HepG2 (cell line): ENCODE results near the gene TESK1. TPM values are rescaled to one million over a fixed set of nuclear protein-coding genes. Genes with fewer than 3 reads are reported as not detected.

Experiments
- AKAP8 ChIP-seq: sonication (generic); formaldehyde crosslinking; IDR thresholded peaks from 2 replicates; pipeline ENCODE4 v1.5.1; 2020; ENCODE audit warnings: mild to moderate bottlenecking, missing genetic modification reagents
- ASH2L ChIP-seq: fragments of 300-600, 200-600 bp; sonication (generic); IDR thresholded peaks from 2 replicates; pipeline ENCODE4 v1.7.0; 2017; ENCODE audit warnings: low read depth, mild to moderate bottlenecking, moderate library complexity, mixed read lengths, low read length; ENCODE audit not compliant: insufficient read length
- ATRX ChIP-seq: sonication (generic); formaldehyde crosslinking; IDR thresholded peaks from 2 replicates; pipeline ENCODE4 v1.4.0; 2020; ENCODE audit warnings: missing genetic modification reagents, borderline replicate concordance
- BORCS8-MEF2B ChIP-seq: sonication (generic); formaldehyde crosslinking; IDR thresholded peaks from 2 replicates; pipeline ENCODE4 v1.8.0; 2022; ENCODE audit warnings: mild to moderate bottlenecking, missing genetic modification reagents
- FOXC1 ChIP-seq: sonication (generic); formaldehyde crosslinking; IDR thresholded peaks from 2 replicates; pipeline ENCODE4 v1.8.0; 2022; ENCODE audit warnings: mild to moderate bottlenecking, missing genetic modification reagents, borderline replicate concordance
- GABPA ChIP-seq, 2 experiments: IDR thresholded peaks; 2 replicates each; pipeline ENCODE4 v1.6.1; 2011 to 2016; ENCODE audit warnings: low read depth in 2 of 2, low read length in 1 of 2, missing biosample characterization in 1 of 2, missing genetic modification characterization in 1 of 2
- GPN1 ChIP-seq: sonication (generic); formaldehyde crosslinking; IDR thresholded peaks from 2 replicates; pipeline ENCODE4 v1.5.1; 2020; ENCODE audit warnings: missing genetic modification reagents, borderline replicate concordance
- MEIS1 ChIP-seq: sonication (generic); formaldehyde crosslinking; IDR thresholded peaks from 2 replicates; pipeline ENCODE4 v1.9.0; 2021; ENCODE audit warnings: mild to moderate bottlenecking, missing genetic modification reagents, moderate library complexity, borderline replicate concordance
- SNAI1 ChIP-seq: sonication (generic); formaldehyde crosslinking; IDR thresholded peaks from 2 replicates; pipeline ENCODE4 v1.5.0; 2020; ENCODE audit warnings: mild to moderate bottlenecking, missing genetic modification reagents, borderline replicate concordance
- ZC3H13 ChIP-seq: sonication (generic); formaldehyde crosslinking; IDR thresholded peaks from 2 replicates; pipeline ENCODE4 v1.8.1; 2023; ENCODE audit warnings: mild to moderate bottlenecking, missing genetic modification reagents, moderate library complexity
- ZFP37 ChIP-seq: sonication (generic); formaldehyde crosslinking; IDR thresholded peaks from 2 replicates; pipeline ENCODE4 v1.4.0; 2020; ENCODE audit warnings: missing genetic modification reagents, borderline replicate concordance
- ZNF264 ChIP-seq: sonication (generic); formaldehyde crosslinking; IDR thresholded peaks from 2 replicates; pipeline ENCODE4 v1.4.0; 2020; ENCODE audit warnings: missing genetic modification reagents
- polyA plus RNA-seq, 8 experiments: library from polyadenylated mRNA; depleted of rRNA in 3 of 8; stranded (reverse) in 7 of 8; unstranded in 1 of 8; fragments of >200 nt; fragmentation: Illumina TruSeq in 4 of 8; extraction: Trizol in 4 of 8; gene quantifications; 2 replicates each; pipeline versions ENCODE4 v1.2.1 to v1.2.3, GENCODE V29; 2011 to 2016; ENCODE audit warnings: low read depth in 4 of 8, missing spikeins in 1 of 8, mixed read lengths in 1 of 8; ENCODE audit not compliant: insufficient read depth in 1 of 8
- total RNA-seq, 5 experiments: library from RNA; depleted of rRNA; stranded (reverse); fragments of >200 nt; fragmentation: Illumina TruSeq; extraction: Trizol; gene quantifications; 2 replicates each; pipeline ENCODE4 v1.2.3, GENCODE V29; 2016; ENCODE audit warnings: low read depth in 1 of 5
- TF ChIP-seq, protein P1 (sequence below): sonication (generic); formaldehyde crosslinking; IDR thresholded peaks from 2 replicates; pipeline ENCODE4 v1.8.1; 2022; ENCODE audit warnings: low read depth, mild to moderate bottlenecking, missing genetic modification reagents
- TF ChIP-seq, protein P2 (sequence below): sonication (generic); formaldehyde crosslinking; IDR thresholded peaks from 2 replicates; pipeline ENCODE4 v1.4.0; 2020; ENCODE audit warnings: missing genetic modification reagents; ENCODE audit errors: not compliant biosample characterization
- TF ChIP-seq, protein P3 (sequence below): sonication (generic); formaldehyde crosslinking; IDR thresholded peaks from 2 replicates; pipeline ENCODE4 v1.8.1; 2022; ENCODE audit warnings: mild to moderate bottlenecking, missing genetic modification reagents
- TF ChIP-seq, protein P4 (sequence below): sonication (generic); formaldehyde crosslinking; conservative IDR thresholded peaks from 2 replicates; pipeline ENCODE4 v1.4.0; 2020; ENCODE audit warnings: missing genetic modification reagents
- TF ChIP-seq, protein P5 (sequence below): sonication (generic); formaldehyde crosslinking; IDR thresholded peaks from 2 replicates; pipeline ENCODE4 v1.5.0; 2020; ENCODE audit warnings: missing genetic modification reagents

TESK1 gene
- total and polyA plus RNA-seq, 2 of the 13 experiments (the other 11 are each of a cell fraction or from before 2014, with no cell fraction given) = 7.3 to 13.6 TPM

DNA sequence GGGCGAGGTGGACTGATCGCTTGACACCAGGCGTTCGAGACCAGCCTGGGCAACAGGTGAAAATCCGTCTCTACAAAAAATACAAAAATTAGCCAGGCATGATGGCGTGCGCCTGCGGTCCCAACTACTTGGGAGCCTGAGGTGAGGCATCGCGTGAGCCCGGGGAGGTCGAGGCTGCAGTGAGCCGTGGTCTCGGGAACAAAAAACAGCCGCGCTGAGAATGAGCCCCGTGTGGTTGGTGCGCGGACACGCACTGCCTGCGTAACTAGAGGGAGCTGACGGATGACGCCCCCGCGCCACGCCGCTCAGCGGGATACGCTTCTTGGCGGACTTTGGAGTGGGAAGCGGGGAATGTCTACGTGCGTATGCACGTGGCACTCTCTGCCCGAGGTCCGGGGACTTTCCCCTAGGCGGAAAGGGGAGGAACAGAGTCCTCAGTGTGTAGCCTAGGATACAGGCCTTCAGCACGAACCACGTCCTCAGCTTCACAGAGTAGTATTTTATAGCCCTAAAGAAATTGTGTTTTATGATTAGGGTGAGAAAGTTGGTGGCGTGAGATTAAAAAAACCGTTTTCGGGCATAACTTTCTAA, 52.6 kb downstream of the TESK1 start, which contains the start of gene RMRP (continued):
- TF ChIP-seq, protein P1, sequence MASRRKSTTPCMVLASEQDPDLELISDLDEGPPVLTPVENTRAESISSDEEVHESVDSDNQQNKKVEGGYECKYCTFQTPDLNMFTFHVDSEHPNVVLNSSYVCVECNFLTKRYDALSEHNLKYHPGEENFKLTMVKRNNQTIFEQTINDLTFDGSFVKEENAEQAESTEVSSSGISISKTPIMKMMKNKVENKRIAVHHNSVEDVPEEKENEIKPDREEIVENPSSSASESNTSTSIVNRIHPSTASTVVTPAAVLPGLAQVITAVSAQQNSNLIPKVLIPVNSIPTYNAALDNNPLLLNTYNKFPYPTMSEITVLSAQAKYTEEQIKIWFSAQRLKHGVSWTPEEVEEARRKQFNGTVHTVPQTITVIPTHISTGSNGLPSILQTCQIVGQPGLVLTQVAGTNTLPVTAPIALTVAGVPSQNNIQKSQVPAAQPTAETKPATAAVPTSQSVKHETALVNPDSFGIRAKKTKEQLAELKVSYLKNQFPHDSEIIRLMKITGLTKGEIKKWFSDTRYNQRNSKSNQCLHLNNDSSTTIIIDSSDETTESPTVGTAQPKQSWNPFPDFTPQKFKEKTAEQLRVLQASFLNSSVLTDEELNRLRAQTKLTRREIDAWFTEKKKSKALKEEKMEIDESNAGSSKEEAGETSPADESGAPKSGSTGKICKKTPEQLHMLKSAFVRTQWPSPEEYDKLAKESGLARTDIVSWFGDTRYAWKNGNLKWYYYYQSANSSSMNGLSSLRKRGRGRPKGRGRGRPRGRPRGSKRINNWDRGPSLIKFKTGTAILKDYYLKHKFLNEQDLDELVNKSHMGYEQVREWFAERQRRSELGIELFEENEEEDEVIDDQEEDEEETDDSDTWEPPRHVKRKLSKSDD (CRISPR knock-in tag) = peak; percentile 97
- TF ChIP-seq ATRX (CRISPR knock-in tag) (no peak), ZFP37 (CRISPR knock-in tag) (peak; percentile 99), GPN1 (no peak; the same call in 1 of the 2 replicates), BORCS8-MEF2B (CRISPR knock-in tag) (peak; percentile 94), ZC3H13 (CRISPR knock-in tag) (peak; percentile 88), AKAP8 (CRISPR knock-in tag) (no peak; the same call in 1 of the 2 replicates), MEIS1 (CRISPR knock-in tag) (peak; percentile 91), FOXC1 (CRISPR knock-in tag) (0 out of 2 replicates have a peak, but pooled peaks have one; percentile 64), ASH2L (no peak), SNAI1 (CRISPR knock-in tag) (no peak), GABPA (IDR thresholded peaks at IDR 0.05; ENCODE audit: low read depth, low read length) (no peak), GABPA (CRISPR knock-in tag; IDR thresholded peaks at IDR 0.05; ENCODE audit: low read depth) (peak; percentile 78), ZNF264 (peak; percentile 97)
- TF ChIP-seq, protein P2, sequence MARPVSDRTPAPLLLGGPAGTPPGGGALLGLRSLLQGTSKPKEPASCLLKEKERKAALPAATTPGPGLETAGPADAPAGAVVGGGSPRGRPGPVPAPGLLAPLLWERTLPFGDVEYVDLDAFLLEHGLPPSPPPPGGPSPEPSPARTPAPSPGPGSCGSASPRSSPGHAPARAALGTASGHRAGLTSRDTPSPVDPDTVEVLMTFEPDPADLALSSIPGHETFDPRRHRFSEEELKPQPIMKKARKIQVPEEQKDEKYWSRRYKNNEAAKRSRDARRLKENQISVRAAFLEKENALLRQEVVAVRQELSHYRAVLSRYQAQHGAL (CRISPR knock-in tag) = peak; percentile 96
- TF ChIP-seq, protein P3, sequence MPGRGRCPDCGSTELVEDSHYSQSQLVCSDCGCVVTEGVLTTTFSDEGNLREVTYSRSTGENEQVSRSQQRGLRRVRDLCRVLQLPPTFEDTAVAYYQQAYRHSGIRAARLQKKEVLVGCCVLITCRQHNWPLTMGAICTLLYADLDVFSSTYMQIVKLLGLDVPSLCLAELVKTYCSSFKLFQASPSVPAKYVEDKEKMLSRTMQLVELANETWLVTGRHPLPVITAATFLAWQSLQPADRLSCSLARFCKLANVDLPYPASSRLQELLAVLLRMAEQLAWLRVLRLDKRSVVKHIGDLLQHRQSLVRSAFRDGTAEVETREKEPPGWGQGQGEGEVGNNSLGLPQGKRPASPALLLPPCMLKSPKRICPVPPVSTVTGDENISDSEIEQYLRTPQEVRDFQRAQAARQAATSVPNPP (CRISPR knock-in tag) = peak; percentile 100
- TF ChIP-seq, protein P4, sequence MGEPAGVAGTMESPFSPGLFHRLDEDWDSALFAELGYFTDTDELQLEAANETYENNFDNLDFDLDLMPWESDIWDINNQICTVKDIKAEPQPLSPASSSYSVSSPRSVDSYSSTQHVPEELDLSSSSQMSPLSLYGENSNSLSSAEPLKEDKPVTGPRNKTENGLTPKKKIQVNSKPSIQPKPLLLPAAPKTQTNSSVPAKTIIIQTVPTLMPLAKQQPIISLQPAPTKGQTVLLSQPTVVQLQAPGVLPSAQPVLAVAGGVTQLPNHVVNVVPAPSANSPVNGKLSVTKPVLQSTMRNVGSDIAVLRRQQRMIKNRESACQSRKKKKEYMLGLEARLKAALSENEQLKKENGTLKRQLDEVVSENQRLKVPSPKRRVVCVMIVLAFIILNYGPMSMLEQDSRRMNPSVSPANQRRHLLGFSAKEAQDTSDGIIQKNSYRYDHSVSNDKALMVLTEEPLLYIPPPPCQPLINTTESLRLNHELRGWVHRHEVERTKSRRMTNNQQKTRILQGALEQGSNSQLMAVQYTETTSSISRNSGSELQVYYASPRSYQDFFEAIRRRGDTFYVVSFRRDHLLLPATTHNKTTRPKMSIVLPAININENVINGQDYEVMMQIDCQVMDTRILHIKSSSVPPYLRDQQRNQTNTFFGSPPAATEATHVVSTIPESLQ (CRISPR knock-in tag) = peak; percentile 98; the same call in 1 of the 2 replicates
- TF ChIP-seq, protein P5, sequence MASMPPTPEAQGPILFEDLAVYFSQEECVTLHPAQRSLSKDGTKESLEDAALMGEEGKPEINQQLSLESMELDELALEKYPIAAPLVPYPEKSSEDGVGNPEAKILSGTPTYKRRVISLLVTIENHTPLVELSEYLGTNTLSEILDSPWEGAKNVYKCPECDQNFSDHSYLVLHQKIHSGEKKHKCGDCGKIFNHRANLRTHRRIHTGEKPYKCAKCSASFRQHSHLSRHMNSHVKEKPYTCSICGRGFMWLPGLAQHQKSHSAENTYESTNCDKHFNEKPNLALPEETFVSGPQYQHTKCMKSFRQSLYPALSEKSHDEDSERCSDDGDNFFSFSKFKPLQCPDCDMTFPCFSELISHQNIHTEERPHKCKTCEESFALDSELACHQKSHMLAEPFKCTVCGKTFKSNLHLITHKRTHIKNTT = peak; percentile 82; the same call in 1 of the 2 replicates
